D341Med (cell line): ENCODE data around the gene OCSTAMP.

Experiments
- DNase-seq: peaks from one replicate; pipeline ENCODE4 v3.0.0; 2012; ENCODE audit warnings: low spot score

Gene OCSTAMP

GRCh38 chr20:46552460-46553420 is 2.3 kb upstream of the OCSTAMP start:
- DNase-seq: no peak

- no peak for DNase-seq
These were observed 1.3 kb upstream of the OCSTAMP start for GRCh38 chr20:46551522-46552381.

- DNase-seq: no peak
These were observed 1.1 kb downstream of the OCSTAMP start for GRCh38 chr20:46549188-46549972.

- DNase-seq: no peak
These were observed 1.8 kb downstream of the OCSTAMP start for GRCh38 chr20:46548688-46549087.

- DNase-seq: no peak
These were observed 2.5 kb downstream of the OCSTAMP start for GRCh38 chr20:46547995-46548394.

- no peak for DNase-seq
These were observed 3.5 kb downstream of the OCSTAMP start for GRCh38 chr20:46546936-46547335.

- no peak for DNase-seq
These were observed 4.2 kb downstream of the OCSTAMP start for GRCh38 chr20:46546298-46546697.

- DNase-seq: no peak
These were observed 4.7 kb downstream of the OCSTAMP start for GRCh38 chr20:46545827-46546138.

GRCh38 chr20:46545077-46545826 is 5.2 kb downstream of the OCSTAMP start:
- no peak for DNase-seq

- DNase-seq: no peak
These were observed 5.9 kb downstream of the OCSTAMP start for GRCh38 chr20:46544576-46544975.

- no peak for DNase-seq
These were observed 6.5 kb downstream of the OCSTAMP start for GRCh38 chr20:46543959-46544358.

GRCh38 chr20:46543033-46543432 is 7.4 kb downstream of the OCSTAMP start:
- no peak for DNase-seq

GRCh38 chr20:46541229-46541935 is 9.1 kb downstream of the OCSTAMP start:
- no peak for DNase-seq

- DNase-seq: no peak
These were observed 11.3 kb downstream of the OCSTAMP start for GRCh38 chr20:46539113-46539512.

- DNase-seq: no peak
These were observed 19.8 kb downstream of the OCSTAMP start for GRCh38 chr20:46530640-46531039.

- DNase-seq: no peak
These were observed 26.6 kb downstream of the OCSTAMP start for GRCh38 chr20:46523696-46524328.

- no peak for DNase-seq
These were observed 27.3 kb downstream of the OCSTAMP start for GRCh38 chr20:46523108-46523507.

- peak; percentile 81 for DNase-seq
These were observed 29.4 kb downstream of the OCSTAMP start for GRCh38 chr20:46520976-46521579.

- DNase-seq: no peak
These were observed 29.9 kb downstream of the OCSTAMP start for GRCh38 chr20:46520540-46520939.
